Measurements from ENCODE around the gene NENF. TPM values are rescaled to one million over a fixed set of nuclear protein-coding genes. Genes with fewer than 3 reads are reported as not detected.

NENF gene
- total and polyA plus RNA-seq, 3 donors from 2014 or later, result 33.9 to 54.6 (median 41.6) TPM

DNA sequence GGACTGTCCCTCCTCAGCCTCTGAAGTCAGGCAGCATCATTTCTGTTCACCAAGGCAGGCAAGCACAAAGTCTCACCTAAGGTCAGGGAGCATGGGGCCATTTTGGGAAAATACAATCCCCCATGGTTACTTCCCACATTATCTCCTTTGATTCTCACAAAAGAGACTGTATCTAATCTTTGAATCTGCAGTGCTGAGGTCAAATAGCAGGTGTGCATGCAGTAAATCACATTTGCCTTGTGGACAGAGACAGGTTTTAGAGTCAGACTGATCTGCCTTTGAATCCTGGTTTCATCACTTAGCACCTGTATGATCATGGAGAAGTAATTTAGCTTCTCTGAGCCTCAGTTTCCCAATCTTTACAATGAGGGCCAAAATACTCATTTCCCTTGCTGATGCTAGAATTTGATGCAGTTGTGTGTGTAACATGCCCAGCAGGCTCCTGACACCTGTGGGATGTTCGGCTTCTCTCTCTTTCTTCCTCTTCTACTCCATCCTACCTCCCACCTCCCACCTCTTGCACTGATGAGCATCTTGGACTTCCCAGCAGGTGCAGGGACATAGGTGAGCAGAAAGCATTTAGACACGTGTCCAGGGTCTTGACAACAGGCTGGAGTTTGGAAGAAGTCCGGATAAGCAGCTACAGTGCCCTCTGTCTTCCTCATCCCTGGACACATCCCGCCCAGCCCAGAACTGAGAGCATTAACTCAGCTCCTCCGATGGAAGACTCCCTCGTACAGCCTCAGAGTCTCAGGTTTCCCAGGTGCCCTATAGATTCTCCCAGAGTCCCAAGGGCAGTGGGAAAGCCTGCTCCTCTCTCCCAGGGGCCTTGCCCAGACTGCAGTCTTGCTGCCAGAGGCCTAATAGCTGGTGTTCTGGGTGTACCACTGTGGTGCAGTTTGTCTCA, 18.9 kb downstream of the NENF start:
- no peak overlapping the region for H3K27ac ChIP-seq
- H3K36me3 ChIP-seq (ENCODE audit: low read depth, missing control alignments), result no peaks in the 10 kb centered on the region
- DNase-seq, result no peak
- TF ChIP-seq, protein P1, sequence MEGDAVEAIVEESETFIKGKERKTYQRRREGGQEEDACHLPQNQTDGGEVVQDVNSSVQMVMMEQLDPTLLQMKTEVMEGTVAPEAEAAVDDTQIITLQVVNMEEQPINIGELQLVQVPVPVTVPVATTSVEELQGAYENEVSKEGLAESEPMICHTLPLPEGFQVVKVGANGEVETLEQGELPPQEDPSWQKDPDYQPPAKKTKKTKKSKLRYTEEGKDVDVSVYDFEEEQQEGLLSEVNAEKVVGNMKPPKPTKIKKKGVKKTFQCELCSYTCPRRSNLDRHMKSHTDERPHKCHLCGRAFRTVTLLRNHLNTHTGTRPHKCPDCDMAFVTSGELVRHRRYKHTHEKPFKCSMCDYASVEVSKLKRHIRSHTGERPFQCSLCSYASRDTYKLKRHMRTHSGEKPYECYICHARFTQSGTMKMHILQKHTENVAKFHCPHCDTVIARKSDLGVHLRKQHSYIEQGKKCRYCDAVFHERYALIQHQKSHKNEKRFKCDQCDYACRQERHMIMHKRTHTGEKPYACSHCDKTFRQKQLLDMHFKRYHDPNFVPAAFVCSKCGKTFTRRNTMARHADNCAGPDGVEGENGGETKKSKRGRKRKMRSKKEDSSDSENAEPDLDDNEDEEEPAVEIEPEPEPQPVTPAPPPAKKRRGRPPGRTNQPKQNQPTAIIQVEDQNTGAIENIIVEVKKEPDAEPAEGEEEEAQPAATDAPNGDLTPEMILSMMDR (IDR thresholded peaks at IDR 0.05), result no peak
- TF ChIP-seq POLR2A (IDR thresholded peaks at IDR 0.05), result no peak
- 51 to 85% methylated on average over 3 to 6 of the region's 6 CpGs for WGBS, 2 donors
- H3K4me1 ChIP-seq, result no peaks in the 10 kb centered on the region
- H3K9me3 ChIP-seq, result no peaks in the 10 kb centered on the region
- no peak overlapping the region for H3K4me3 ChIP-seq
- no peaks in the 10 kb centered on the region for H3K27me3 ChIP-seq
- intact Hi-C loops (cut with DNase I; ENCODE audit: low total_unique reads), result no loop called here

DNA sequence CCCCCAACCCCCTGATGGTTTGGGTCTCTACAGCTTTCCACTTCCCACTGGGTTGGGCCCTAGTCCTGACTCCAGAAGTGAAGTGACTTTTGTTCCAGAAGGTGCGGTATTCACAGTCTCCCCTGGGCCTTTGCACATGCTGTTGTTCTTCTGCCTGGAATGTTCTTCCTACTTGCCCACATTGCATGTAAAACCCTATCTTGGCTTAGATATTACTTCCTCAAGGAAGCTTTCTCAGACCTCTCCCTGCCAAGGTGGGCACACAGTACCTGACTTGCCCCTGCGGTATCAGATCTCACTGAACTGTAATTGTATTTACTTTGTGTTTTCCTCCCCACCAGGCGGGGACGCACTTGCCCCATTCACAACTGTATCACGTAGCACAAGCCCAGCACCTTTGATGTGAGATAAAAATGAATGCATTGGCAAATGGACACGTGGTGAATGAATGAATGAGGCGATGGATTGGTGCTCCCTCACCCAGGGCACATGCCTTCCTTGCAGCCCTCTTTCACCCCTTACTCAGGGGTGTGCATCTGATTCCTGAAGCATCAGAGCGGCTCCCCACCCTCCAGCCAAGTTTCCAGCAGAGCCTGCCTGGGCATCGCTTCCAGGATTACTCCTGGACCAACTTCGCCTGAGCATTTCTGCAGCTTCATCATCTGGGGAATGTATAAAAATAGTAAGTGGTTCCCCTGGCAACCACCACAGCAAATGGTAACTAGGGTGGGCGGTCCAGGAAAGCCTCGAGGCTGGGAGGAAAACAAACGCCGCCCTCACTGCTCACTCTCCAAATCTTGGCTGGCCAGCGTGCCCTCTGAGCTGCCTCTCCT, 19.8 kb downstream of the NENF start:
- 62 to 65% methylated on average over 13 to 15 of the region's 15 CpGs for WGBS, 2 donors
- Histone ChIP-seq H3K27me3 (no peaks in the 10 kb centered on the region), H3K27ac (no peak overlapping the region), H3K36me3 (ENCODE audit: low read depth, missing control alignments) (no peaks in the 10 kb centered on the region), H3K9me3 (no peaks in the 10 kb centered on the region), H3K4me3 (no peak overlapping the region), H3K4me1 (no peaks in the 10 kb centered on the region)
- intact Hi-C loops (cut with DNase I; ENCODE audit: low total_unique reads), result no loop called here
- DNase-seq, result peak; percentile 59
- no peak for TF ChIP-seq POLR2A (IDR thresholded peaks at IDR 0.05)
- TF ChIP-seq, protein P1 (IDR thresholded peaks at IDR 0.05), result no peak

GRCh38 chr1:212453156-212453857, 20.6 kb downstream of the NENF start:
- Histone ChIP-seq H3K9me3 (no peaks in the 10 kb centered on the region), H3K4me3 (no peak overlapping the region), H3K27me3 (no peaks in the 10 kb centered on the region), H3K36me3 (ENCODE audit: low read depth, missing control alignments) (no peaks in the 10 kb centered on the region), H3K27ac (no peak overlapping the region), H3K4me1 (no peaks in the 10 kb centered on the region)
- TF ChIP-seq POLR2A (IDR thresholded peaks at IDR 0.05), result no peak
- TF ChIP-seq, protein P1 (IDR thresholded peaks at IDR 0.05), result no peak
- DNase-seq, result no peak
- intact Hi-C loops (cut with DNase I; ENCODE audit: low total_unique reads), result no loop called here
- WGBS, 2 donors, result 59 to 85% methylated on average over 6 to 12 of the region's 12 CpGs

DNA sequence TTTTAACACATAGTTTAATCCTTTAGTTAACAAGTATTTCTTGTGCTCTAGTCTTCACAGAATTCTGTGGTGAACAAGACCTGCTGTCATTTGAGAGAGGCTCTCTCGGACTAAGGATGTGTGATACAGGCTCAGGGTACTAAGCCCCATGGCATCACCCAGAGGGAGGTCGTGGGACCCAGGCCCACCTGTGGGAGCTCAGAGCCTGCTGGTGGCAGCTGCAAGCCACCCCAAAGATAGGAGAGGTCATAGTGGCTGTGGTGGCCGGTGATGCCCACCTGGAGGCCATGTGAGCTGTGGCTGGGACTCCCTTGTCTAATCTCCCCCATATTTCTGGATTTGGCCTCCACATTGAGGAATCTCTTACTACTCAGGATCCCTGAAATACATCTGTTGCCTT, 22.0 kb downstream of the NENF start:
- Histone ChIP-seq H3K9me3 (no peaks in the 10 kb centered on the region), H3K4me3 (no peak overlapping the region), H3K27ac (no peak overlapping the region), H3K27me3 (no peaks in the 10 kb centered on the region), H3K36me3 (ENCODE audit: low read depth, missing control alignments) (no peaks in the 10 kb centered on the region), H3K4me1 (no peaks in the 10 kb centered on the region)
- WGBS, 2 donors, result 84 to 95% methylated on average over 2 to 3 of the region's 3 CpGs
- no peak for TF ChIP-seq POLR2A (IDR thresholded peaks at IDR 0.05)
- TF ChIP-seq, protein P1 (IDR thresholded peaks at IDR 0.05), result no peak
- intact Hi-C loops (cut with DNase I; ENCODE audit: low total_unique reads), result loop anchor here (5.0 kb wide), 1 partner anchor 387 kb away; no protein-coding TSS in a partner anchor
- no peak for DNase-seq
